ENCODE data around the gene NTNG1.

Gene NTNG1

DNA sequence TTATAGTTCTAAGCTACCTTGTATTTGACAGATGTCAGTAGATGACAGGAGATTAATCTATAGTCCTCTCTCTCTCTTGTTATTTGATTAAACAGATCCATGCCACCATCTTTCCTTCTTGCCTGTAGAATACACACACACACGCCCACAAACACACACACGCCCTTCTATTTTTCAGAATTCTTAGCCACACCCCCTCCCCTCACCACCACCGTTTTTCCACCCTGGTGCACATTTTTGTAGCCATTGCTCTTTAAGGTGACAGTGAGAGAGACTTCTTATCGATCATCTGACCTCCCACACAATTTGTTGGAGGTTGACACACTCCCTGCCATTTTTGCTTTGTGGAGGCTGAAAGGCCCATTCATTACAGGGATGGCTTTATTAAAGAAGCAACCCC is 123.2 kb downstream of the NTNG1 start:
- no peak for DNase-seq

DNA sequence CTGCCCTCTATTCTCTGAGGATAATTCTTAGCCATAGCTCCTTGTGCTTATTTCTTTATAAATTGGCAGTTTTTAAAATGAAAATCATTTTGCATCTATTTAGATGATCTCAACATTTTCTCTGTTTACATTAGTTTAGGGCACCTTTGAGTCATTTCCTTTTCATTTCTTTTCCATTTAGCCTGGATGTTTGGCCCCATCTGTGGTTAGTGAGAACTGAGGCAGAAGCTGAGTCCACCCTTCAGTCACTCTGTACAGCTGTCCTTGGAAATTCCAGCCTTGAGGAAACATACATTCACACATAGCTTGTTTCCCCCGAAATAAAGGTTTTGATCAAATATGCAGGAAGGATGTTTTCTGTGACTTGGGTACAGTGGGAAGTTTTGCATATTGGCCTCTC is 123.7 kb downstream of the NTNG1 start:
- DNase-seq, result no peak

DNA sequence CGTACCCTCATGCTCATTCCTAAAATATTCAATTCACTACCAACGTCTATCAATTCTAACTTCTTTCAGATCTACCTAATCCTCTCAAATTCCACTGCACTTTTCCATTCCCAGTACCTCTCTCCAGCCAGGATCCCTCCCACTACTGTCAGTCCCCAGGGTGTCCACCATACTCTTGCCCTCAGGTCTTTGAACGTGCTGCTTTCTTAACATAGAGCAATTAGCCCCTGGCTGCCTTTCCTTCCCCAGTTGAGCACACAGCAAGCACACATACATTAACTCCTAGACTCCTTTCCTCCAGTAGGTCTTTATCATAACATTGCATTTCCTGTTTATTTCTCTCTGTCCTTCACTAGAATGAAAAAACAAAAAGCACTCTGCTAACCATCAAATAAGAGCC is 126.7 kb downstream of the NTNG1 start:
- DNase-seq, result no peak

DNA sequence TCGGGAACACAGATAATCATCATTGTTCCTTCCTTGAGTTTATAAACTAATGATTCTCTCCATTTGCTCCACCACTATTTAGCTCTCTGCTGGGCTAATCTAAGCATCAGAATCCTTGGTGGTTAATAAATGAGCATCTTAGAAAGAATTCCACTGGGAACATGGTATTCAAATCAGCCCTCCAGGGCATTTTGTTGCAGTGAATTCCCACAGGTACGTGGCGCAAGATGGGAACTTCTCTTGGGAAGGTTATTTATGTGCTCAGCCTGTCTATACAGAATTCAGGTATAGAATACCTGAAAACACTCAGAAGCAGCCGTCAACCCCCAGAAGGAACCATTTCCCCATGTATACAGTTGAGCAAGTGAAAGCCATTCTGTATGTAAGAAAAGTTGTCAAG is 131.5 kb downstream of the NTNG1 start:
- no peak for DNase-seq

DNA sequence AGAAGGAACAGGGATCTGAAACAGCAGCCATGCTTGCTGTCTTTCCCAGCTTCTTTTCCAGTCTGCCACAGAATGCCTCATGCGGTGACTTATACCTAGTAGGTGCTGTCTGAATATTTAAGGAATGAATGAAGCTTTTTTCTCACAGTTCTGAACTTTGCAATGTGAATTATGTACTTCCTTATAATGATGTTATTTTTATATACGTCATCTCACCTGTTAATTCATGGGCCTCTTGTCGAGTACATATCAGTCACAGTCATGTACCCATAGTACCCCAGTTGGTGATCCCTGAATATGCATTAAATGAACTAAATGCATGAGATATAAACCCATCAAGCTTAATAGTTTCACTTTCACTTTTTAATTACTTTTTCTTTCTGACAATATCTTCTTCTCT is 132.7 kb downstream of the NTNG1 start:
- DNase-seq, result no peak

DNA sequence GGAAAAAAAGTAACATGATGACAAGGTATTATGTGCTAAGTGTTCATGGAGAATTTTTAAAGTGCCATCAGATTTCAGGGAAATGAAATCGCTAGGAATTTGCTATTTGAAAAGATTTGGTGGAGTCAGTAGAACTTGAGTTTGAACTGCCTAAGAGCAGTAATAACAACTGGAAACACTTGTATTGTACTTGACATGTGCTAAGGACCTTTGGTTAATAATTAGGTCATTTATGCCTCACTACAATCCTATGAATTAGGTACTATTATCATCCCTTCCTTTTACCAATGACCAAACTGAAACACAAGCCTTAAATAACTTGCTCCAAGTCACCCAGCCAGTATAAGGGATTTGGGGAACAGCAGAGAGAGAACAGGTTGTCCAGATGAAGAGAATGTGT is 133.4 kb downstream of the NTNG1 start:
- no peak for DNase-seq

DNA sequence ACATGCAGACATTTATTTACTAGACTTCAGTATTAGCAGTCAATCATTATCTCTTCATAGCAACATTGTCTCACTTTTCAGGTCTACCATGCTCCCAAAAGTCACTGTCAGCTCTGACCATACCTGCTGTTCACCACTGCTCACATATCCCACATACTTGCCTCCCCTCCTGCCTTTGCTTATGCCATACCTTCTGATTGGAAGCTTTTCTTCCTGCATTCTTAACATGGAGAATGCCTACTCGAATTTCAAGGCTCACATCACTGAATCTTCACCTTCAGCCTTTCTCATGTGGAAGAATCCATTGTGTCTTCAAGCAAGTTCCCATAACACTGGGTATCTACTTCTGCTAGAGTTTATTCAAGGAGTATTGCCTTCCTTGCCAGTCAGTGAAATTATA is 135.4 kb downstream of the NTNG1 start:
- DNase-seq, result no peak

DNA sequence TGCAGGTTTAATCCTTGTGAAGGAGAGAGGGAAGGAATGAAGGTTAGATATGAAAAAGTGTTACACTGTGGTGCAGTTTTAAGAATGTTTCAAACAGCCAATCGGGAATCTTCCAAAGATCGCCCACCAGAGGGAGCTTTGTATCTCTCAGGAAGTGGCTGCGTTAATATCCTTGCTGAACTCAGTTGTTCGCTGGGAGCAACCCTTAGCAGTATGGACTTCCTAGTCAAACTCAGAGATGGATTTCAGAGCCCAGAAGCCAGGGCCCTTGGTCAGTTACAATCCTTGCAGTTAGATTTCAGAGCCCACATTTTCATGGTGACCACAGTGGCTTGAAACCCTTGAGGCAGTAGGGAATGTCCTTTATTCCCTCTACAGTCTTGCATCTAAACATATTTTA is 136.2 kb downstream of the NTNG1 start:
- DNase-seq, result no peak

DNA sequence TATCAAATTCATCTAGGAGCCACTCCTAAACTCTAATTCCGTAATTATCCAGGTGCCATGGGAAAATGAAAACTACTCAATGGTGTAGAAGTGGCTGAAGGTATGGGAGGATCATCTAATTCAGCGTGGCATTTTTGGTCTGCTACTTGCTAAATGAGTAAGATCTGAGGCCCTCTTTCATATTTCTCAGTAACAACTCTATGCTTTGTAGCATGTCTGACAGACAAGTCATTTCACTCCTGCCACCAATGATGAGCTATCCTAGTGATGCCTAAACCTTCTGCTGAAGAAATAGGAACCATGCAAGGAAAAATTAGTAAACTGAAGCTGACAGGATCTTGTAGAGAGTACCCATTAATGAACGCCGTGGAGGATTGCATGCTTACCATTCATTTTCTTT is 145.3 kb downstream of the NTNG1 start:
- DNase-seq, result no peak

DNA sequence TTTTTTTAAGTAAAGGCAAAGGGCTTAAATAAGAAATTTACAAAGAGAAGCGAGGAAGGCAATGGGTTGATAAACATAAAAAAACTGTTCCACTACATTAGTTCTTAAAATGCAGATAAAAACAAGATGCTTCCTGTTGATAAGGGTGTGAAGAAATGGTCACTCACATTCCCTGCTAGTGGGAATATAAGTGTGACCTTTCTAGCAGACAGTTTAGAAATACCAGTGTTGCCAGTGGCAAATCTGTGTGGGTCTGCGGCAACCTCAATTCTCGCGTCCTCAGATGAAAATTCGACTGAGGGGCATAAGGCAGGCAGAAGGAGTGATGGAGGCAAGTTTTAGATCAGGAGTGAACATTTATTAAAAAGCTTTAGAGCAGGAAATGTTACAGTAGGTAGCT is 151.1 kb downstream of the NTNG1 start:
- DNase-seq, result no peak

DNA sequence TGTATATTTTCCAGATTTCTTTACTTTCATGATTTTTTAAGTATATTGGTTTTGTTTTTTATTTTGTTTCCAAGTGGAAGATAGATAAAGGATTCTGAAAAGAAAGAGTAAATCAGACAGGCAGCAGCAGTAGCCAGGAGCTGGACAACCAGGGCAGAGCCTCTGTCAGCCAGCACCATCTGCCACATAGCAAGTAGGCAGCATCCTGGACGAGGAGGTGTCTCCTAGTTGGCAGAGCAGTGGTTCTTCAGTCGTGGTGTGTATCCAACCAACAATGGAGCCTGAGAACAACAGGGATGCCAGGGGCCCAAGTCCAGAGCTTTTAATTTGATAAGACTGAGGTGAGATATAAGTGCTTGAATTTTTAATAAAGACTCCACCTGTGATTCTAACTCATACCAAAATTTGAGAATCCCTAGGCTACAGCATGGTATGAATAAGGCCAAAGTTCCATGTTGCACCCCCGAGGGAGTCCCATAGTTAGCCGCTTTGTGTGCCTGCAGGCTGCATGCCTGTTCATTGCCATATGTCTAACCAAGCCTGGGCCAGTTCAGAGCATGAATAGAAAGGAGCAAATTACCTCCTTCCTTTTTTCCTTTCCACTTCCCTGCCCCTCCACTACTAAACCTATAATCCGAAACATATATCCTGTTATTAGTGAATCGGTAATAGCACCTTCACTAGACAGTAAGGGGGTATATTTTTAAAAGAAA is 153.2 kb downstream of the NTNG1 start:
- DNase-seq, result no peak

DNA sequence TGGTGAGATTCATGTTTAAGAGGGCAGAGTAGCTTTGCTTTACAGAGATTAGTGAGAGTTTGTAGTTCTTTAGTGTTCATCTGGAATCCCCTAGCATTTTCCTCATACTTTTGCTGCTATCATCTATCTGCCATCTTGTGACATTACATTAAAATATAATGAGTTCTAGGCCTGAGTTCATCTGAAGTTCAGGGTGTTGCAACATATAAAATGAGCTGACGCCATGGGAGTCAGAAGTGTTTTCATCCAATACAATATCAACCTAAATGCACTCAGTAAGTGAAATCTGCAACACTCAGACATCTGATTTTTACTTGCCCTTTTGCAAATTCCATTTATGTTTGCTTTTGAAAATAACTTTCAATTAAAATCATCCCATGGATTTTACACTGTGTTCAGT is 153.8 kb downstream of the NTNG1 start:
- no peak for DNase-seq

DNA sequence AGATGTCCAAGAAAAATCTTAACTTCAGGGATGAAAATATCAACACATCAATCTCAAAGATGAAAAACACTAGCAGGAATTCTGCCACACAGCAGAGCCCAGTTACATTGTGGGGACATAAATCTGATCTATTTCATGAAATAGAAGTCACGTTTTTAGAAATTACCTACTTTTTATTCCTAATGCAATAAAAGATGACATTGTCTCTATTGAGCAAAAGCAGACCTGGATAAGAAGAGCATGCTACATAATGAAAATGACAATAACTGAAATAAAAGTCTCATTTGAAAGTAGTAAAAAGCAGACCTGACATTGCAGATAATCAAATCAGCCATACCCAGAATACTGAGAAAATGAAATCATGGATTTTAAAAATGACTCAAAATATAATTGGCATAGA is 156.8 kb downstream of the NTNG1 start:
- DNase-seq, result no peak

DNA sequence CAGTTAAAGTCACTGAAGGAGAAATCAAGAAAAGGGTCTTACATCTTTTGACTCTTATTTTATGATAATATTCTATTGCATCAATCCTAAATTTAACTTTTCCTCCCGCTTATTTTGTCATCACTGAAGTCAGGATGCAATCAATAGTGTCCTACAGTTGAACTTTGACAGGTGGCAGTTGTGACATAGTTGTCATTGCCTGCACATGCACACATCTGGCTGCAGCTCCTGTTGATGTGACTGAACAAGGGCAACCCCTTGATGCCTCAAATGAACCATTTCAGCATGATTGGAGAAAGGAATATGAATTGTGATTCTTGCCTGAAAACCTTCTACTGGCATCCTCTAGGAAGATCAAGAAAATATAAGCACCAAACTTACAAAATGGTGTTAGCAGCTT is 157.7 kb downstream of the NTNG1 start:
- no peak for DNase-seq

DNA sequence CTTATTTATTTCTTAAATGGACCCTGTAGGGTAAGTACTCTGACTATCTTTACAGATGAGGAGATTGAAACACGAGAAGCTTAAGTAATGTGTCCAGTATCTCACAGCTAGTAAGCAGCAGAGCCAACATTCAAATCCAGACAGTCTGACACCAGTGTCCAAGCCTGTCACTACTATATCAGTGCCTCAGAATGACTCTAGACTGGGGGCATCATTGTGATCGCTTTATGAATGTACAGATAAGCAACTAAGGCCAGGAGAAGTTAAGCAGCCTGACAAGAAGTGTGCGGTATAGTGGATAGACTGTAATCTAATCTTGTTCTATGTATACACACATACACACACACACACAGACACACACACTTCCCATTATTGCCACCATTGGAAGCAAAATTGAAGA is 158.7 kb downstream of the NTNG1 start:
- DNase-seq, result no peak

DNA sequence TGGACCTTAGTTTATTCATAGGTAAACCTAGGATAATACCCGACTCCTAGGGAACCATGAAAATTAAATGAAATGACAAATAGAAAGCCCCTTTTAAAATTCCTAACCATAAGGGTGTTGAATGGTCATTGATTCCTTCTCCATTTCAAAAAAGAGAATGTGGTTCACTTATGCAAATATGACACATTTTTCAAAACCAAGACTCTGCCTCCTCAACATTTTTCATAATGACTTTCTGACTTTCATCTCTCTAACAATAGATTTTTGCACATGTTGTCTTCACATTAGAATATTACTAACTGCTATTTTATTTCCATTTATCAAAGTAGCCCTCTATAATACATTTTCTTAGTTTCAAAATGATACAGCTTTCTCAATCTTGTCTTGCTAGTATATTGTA is 169.1 kb downstream of the NTNG1 start:
- DNase-seq, result no peak

DNA sequence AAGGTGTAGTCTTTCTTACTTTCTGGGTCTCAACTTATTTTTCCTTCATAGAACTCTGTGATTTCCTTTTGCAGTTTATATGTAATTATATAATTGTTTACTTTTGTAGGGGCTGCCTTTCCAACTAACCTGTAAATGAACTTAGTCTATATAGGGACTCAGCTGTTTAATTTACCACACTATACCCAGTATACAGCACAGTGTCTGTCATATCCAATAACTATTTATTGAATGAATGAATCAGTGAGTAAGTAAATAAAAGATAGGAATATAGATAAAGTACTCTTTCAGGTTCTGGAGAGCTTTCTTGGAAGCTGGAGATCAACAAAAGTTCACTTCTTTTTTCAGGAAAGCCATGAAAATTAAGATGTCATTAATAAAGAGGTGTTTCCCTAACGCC is 174.8 kb downstream of the NTNG1 start:
- DNase-seq, result no peak

DNA sequence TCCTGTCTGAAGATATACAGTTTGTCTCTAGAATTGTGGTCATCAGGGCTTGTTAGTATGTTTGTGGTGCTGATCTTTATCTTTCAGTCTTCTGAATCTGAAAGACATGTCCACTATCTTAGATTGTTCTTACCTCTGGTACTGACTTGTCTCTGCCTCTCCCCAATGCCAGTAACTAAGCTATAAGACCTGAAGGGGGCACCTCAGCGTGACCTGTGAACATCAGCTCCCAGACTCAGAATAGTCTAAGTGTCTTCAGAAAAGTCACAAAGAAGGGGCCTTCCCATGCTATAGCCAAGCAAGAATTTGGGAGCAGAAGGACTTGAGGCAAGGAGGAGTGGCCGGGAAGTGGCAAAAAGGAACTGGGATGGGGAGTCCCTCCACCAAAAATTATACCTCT is 178.1 kb downstream of the NTNG1 start:
- no peak for DNase-seq

DNA sequence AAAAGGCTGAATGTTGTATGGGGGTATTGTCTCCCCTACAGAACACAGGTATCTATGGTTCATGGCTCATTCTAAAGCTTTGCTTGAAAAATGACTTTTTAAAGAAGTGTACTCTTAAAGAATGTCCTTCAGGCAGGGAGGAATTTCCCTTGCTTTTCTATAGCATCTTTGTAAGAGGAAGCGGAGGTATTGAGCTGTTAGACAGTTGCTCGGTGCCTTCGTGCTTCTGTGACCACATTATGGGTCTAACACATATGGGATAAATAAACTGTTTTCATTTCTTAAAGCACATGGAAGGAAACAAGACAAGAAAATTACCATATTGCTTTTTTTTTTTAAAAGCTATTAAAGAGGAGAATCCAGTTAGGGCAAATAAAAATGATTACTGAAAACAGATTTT is 182.9 kb downstream of the NTNG1 start:
- no peak for DNase-seq

DNA sequence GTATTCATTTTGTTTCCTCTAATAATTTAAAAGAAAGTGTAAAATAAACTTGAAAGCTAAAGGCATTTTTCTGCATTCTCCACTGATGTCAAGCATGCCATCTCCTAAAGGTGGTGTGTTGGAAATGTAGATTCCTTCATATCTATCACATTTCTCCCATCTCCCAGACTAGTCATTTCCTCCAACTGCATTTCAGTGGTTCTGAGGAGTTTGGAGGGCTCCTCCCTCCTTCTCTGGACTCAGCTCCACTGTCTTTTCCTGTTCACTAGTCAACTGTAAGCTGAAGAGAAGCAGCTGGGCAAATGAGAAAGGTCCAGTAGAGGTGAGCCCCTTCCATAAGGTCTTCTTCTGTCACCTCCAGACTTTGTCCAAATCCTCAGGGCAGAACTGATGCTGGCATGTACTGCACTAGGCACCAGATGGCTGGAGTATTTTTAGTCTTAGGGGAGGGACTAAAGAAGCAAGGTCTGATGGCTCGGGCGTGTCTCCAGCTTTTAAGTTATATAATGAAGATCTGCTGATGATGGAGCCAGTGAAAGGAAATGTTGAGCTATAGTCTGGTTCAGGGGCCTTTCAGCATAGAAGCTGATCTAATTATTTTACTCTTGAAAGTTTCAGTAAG is 186.1 kb downstream of the NTNG1 start:
- DNase-seq, result no peak

DNA sequence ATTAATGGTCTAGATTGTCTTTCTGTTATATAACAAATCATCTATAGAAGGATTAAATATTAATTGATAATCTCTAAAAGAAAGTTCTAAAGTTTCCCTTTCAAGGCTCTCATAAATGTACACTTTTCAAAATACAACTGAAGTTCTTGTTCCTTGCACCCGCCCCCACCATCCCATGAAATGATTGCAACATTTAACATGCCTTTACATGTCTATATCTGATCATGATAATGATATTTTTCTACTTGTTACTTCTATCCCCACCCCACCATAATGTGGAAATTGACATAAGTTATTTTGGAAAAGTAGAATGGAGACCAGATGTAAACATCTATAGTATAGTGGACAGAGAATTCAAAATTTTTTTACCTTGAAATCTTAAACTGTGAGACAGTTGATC is 186.6 kb downstream of the NTNG1 start:
- DNase-seq, result no peak

DNA sequence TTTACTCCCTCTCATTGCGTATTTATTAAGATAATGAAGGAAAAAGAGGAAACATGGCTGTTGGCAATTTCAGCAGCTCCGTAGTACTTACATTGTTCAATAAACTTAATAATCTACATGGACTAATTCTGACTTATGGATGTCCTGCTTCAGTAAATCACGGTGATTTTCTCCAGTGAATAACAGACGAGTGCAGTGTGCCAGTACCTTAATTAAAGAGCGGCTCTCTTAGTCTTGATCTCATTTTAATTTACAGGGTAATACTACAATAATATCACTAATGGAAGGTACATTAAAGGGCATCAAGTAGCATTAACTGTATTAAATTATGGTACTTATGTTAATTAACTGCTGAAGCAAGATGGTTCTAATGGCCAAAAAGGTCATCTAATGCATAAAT is 187.2 kb downstream of the NTNG1 start:
- no peak for DNase-seq

DNA sequence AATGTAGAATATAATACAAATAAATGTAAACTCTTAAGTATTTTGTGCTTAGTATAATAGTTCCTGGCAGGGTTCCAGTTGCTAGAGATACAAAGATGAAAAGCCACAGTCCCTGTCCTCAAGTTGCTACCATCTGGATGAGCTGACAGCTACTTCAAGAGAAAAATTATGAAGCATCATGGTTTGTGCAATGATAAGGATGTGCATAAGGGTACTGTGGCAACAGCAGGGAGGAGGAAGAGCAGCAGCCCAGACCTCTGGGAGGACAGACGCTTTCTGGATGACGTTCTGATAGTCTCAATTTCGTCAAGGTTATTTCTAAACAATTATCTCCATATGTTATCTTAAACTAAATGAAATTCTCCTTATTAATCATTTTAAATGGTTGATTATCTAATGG is 198.9 kb downstream of the NTNG1 start:
- DNase-seq, result no peak

DNA sequence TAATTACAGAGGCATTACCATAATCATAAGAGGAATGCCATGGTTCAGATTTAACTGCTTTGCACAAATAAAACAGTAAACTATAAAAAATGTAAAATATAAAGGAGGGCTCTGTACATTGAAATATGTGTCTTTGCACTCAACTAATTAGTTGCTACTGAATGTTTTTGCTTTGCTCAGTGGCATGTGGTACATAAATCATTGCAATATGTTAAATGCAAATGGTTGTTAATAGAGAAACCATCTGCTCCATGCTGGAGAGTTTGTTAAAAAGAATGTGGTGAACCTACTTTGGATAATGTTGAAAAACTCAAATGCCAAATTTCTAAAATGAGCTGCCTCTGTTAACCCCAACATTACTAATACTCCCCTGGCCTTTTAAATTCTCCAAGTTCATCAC is 201.5 kb downstream of the NTNG1 start:
- DNase-seq, result no peak

DNA sequence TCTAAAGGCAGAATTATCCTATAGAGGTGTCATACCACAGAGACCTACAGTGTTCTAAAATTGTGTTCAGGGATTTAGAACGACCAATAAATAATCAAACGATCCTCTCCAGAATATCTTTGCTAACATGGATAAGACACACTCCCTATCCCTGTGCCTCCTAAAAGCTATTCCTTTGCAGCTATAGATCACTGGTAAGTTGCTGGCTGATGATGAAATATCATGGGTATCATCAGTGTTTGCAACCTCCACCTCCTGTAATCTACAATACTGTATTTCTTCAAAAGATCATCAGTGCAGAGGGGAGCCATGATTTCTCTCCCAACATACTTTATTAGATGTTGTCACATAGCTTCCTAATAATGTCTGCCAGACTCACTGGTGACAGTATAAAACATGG is 201.9 kb downstream of the NTNG1 start:
- no peak for DNase-seq
